Activated naive CD4-positive, alpha-beta T cell treated with anti-CD3 and anti-CD28 coated beads, Interleukin-2, amount 10 ng/mL, durations not matched to agents 7 days and 5 days (primary cell): ENCODE results near the gene TBC1D22A.
"Not testable (repeated sequence)": the region's sequence is repeated elsewhere in the genome, so short reads cannot be mapped to it uniquely, and the experiment has no call there.

Experiments
- CTCF ChIA-PET: fragments of 350-600 bp; sonication (Branson Sonifier 250); formaldehyde crosslinking; loops from one replicate; lab custom pipeline; 2021; ENCODE audit warnings: antibody characterized with exemption; lab: Charles Lee
- DNase-seq: peaks from one replicate; pipeline ENCODE4 v3.0.0-alpha.2; 2020
- H3K27ac Mint-ChIP-seq: one replicate; pipeline ENCODE4 v1.8.0; 2021; ENCODE audit warnings: mild to moderate bottlenecking, moderate library complexity, mixed read lengths
- H3K27me3 Mint-ChIP-seq: one replicate; pipeline ENCODE4 v1.8.0; 2021; ENCODE audit warnings: mild to moderate bottlenecking, mixed read lengths
- H3K36me3 Mint-ChIP-seq: one replicate; pipeline ENCODE4 v1.8.0; 2021; ENCODE audit warnings: mixed read lengths
- H3K4me1 Mint-ChIP-seq: one replicate; pipeline ENCODE4 v1.8.0; 2021; ENCODE audit warnings: mixed read lengths
- H3K4me3 Mint-ChIP-seq: one replicate; pipeline ENCODE4 v1.8.0; 2021; ENCODE audit warnings: mild to moderate bottlenecking, moderate library complexity, mixed read lengths
- H3K9me3 Mint-ChIP-seq: one replicate; pipeline ENCODE4 v1.8.0; 2021; ENCODE audit warnings: mixed read lengths

TBC1D22A gene

DNA sequence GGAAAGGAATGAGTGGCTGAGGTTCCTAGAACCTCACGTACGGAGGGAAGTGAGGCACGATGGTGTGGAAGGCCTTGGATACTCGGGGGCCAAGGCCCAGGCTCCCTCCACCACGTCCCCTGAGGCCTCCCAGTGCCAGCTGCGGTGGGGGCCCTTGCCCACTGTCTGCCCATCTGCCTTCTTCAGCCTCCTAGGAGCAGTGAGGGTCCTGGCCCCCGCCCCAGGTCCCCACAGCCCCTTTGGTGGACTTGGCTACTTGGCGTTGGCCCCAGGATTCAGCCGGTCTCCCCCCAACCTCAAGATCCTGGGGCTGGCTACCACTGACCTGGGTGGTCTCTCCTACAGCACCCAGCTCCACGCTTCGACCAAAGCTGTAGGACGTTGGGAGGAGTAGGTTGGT is 373.6 kb downstream of the TBC1D22A start:
- no peak overlapping the region for H3K27ac Mint-ChIP-seq
- no peaks in the 10 kb centered on the region for H3K27me3 Mint-ChIP-seq
- no peaks in the 10 kb centered on the region for H3K36me3 Mint-ChIP-seq
- no peaks in the 10 kb centered on the region for H3K4me1 Mint-ChIP-seq
- no peak for DNase-seq
- H3K9me3 Mint-ChIP-seq, result no peaks in the 10 kb centered on the region
- CTCF ChIA-PET, result no interaction called here
- H3K4me3 Mint-ChIP-seq, result no peak overlapping the region

DNA sequence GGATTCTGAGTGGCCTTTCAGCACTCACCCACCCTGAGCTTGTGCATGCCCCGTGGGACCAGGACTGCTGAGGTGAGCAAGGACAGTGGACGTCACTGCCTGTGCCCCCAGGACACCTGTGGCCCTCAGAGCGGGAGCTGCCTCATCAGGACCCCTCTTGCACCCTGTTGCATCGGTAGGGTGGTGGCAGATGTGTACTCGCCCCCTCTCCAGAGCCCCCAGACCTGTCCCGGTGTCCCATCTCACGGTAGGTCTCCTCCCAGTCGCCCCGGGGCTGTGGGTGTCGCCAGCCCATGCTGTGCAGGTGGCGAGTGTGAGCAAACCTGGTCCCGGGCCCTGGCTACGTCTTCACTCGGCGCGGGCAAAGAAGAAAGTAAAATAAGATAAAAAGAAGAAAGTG is 374.2 kb downstream of the TBC1D22A start:
- no peak overlapping the region for H3K27ac Mint-ChIP-seq
- no peaks in the 10 kb centered on the region for H3K27me3 Mint-ChIP-seq
- H3K4me1 Mint-ChIP-seq, result no peaks in the 10 kb centered on the region
- peaks cover 1% of the 10 kb centered on the region for H3K36me3 Mint-ChIP-seq
- no peaks in the 10 kb centered on the region for H3K9me3 Mint-ChIP-seq
- H3K4me3 Mint-ChIP-seq, result no peak overlapping the region
- CTCF ChIA-PET, result no interaction called here
- DNase-seq, result no peak

DNA sequence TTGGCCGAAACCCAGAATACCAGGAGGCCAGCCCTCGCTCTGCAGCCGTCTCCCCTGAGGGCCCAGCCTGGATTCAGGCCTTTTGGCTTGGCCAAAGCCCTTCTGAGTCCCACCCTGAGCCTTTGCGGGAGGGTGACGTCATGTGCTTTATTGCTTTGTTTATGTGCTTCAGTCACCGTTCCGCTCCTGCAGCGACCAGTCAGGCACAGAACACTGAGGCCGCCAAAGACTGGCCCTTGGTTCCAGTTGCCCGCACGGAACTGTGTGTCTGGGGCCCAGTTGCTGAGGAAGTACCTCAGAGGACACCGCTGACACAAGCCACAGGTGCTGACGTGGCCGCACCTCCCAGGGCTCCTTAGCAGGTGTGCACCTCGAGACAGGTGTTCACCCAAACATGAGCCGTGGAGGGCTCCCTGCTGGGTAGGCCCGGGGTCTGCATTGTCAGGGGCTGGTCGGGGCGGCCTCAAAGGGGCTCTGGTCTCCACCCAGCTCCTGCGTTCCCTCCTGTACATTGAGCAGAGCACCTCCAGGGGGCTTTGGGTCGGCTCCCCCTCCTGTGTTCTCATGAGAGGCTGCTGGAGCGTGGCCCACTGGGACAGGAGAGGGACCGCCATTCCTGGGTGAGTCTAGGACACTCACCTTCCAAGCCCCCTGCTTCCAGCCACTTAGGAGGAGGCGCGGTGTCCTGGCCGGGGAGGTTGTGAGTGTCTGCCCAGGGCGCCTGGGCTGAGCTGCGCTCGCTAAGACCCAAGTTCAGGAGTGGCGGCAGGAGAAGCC is 376.8 kb downstream of the TBC1D22A start:
- H3K27me3 Mint-ChIP-seq, result no peaks in the 10 kb centered on the region
- no peaks in the 10 kb centered on the region for H3K4me1 Mint-ChIP-seq
- H3K4me3 Mint-ChIP-seq, result no peak overlapping the region
- no peak for DNase-seq
- no peaks in the 10 kb centered on the region for H3K9me3 Mint-ChIP-seq
- CTCF ChIA-PET, result no interaction called here
- H3K27ac Mint-ChIP-seq, result no peak overlapping the region
- peaks cover 1% of the 10 kb centered on the region for H3K36me3 Mint-ChIP-seq

DNA sequence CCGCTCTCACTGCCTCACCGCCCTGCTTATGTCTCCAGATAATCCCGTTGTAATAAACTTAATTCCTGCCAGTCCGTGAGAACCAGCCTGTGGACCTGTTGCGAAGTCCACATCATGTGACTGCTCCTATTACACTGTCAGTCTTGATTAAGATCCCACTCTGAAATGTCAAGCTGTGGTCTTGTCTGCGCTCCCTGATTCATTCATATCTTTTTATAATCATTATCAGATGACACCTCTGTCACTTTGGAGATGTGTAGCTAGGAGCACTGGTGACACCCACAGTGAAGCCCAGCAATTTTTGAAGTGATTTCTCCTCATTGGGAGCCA is 377.3 kb downstream of the TBC1D22A start:
- H3K27ac Mint-ChIP-seq, result no peak overlapping the region
- no peak for DNase-seq
- H3K4me1 Mint-ChIP-seq, result no peaks in the 10 kb centered on the region

DNA sequence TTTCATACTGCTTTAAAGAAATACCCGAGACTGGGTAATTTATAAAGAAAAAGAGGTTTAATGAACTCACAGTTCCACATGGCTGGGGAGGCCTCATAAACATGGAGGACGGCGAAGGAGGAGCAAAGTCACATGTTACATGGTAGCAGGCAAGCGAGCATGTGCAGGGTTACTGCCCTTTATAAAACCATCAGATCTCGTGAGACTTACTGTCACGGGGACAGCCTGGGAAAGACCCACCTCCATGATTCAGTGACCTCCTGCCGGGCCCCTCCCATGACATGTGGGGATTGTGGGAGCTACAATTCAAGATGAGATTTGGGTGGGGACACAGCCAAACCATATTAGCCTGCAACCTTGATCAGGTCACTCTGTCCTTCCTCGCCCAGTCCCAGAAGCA is 378.5 kb downstream of the TBC1D22A start:
- H3K36me3 Mint-ChIP-seq, H3K27me3 Mint-ChIP-seq, H3K27ac Mint-ChIP-seq, H3K9me3 Mint-ChIP-seq, H3K4me3 Mint-ChIP-seq, DNase-seq, CTCF ChIA-PET, H3K4me1 Mint-ChIP-seq: not testable (repeated sequence)

More for the DNA sequence above, 377.3 kb downstream of the TBC1D22A start:
- Mint-ChIP-seq H3K36me3 (peaks cover 1% of the 10 kb centered on the region), H3K9me3 (no peaks in the 10 kb centered on the region), H3K4me3 (no peak overlapping the region), H3K27me3 (no peaks in the 10 kb centered on the region)
- CTCF ChIA-PET, result no interaction called here

DNA sequence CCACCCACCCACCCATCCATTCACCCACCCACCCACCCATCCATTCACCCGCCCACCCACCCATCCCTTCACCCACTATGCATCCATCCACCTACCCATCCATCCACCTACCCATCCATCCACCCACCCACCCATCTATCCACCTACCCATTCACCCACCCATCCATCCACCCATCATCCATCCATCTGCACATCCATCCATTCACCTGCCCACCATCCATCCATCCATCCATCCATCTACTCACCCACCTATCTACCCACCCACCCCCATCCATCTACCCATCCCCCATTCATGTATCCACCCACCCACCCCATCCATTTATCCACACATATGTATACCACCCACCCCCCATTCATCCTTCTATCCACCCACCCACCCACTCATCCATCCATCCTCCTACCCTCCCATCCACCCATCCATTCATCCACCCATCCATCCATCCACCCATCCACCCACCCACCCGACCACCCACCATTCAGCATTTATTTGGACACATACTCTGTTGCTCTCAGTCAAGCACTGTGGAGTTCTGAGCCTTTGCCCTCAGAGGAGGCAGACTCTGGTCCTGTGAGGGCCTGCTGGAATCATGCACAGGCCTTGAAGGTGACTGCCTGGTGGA is 380.1 kb downstream of the TBC1D22A start:
- Mint-ChIP-seq H3K9me3 (no peaks in the 10 kb centered on the region), H3K4me1 (no peaks in the 10 kb centered on the region), H3K27me3 (no peaks in the 10 kb centered on the region), H3K36me3 (peaks cover 1% of the 10 kb centered on the region), H3K4me3 (no peak overlapping the region), H3K27ac (no peak overlapping the region)
- CTCF ChIA-PET, result no interaction called here
- DNase-seq, result no peak

DNA sequence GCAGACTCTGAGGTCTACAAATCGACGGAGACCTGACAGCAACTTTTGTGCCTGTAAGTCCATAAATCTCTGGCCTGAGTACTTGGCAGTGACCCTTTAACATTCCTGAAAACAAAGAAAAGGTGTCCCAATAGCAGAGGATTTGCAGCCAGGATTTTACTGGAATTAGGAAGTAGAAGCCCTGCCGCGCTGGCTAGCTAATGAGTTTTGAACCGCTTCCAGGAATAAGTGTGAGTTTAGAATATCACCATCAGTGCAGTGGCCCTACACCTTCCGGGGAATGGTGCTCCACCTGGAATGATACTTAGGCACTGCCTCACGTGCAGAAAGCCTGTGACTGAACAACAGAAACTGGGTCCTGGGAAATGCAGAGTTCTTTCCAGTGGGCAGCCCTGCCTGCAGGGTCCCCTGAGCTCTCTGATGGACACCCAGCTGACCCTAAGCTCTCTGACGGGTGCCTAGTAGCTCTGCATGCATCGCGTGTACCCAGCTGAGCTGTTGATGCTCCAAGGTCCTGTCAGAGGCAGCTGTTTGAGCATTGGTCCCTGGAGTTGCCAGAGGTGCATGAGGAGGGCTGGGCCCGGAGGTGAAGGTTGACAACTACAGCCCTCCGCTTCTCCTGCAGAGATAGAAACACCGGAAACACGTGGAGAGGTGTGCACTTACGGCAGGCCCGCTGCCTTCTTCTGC is 380.9 kb downstream of the TBC1D22A start:
- CTCF ChIA-PET, result no interaction called here
- no peaks in the 10 kb centered on the region for H3K4me1 Mint-ChIP-seq
- H3K27me3 Mint-ChIP-seq, result no peaks in the 10 kb centered on the region
- no peak for DNase-seq
- no peaks in the 10 kb centered on the region for H3K9me3 Mint-ChIP-seq
- no peak overlapping the region for H3K27ac Mint-ChIP-seq
- H3K36me3 Mint-ChIP-seq, result peaks cover 1% of the 10 kb centered on the region
- H3K4me3 Mint-ChIP-seq, result no peak overlapping the region

DNA sequence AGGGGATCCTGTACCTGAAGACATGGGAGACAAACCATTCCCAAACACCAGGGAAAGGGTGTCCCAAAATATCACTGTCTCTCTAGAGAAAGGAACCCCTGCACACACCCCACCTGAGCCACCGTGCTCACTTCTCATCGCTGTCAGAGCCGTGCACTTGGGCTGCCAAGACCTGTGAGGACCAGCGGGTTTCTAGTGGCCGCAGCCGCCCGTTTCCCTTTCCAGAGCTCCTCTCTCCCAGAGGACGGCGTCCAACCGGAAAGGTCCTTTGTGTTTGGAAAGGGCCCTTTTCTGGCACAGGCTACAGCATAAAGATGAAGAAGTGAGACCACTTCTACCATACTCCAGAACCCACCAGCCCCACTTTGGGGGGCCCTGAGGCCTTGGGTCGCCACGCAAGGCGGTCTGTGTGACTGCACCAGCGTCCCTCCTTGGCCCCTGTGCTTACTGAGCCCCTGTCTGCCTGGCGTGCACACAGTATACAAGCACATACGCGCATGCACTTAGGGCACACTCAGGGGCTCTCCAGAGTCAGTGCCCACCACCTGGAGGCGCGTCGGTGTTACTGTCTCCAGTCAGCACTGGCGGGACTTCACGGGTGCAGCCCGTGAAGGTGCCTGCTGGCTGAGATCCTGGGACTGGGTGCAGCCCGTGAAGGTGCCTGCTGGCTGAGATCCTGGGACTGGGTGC is 381.8 kb downstream of the TBC1D22A start:
- Mint-ChIP-seq H3K9me3 (no peaks in the 10 kb centered on the region), H3K27me3 (no peaks in the 10 kb centered on the region), H3K27ac (no peak overlapping the region), H3K4me3 (no peak overlapping the region), H3K4me1 (no peaks in the 10 kb centered on the region), H3K36me3 (peaks cover 1% of the 10 kb centered on the region)
- CTCF ChIA-PET, result no interaction called here
- DNase-seq, result no peak

DNA sequence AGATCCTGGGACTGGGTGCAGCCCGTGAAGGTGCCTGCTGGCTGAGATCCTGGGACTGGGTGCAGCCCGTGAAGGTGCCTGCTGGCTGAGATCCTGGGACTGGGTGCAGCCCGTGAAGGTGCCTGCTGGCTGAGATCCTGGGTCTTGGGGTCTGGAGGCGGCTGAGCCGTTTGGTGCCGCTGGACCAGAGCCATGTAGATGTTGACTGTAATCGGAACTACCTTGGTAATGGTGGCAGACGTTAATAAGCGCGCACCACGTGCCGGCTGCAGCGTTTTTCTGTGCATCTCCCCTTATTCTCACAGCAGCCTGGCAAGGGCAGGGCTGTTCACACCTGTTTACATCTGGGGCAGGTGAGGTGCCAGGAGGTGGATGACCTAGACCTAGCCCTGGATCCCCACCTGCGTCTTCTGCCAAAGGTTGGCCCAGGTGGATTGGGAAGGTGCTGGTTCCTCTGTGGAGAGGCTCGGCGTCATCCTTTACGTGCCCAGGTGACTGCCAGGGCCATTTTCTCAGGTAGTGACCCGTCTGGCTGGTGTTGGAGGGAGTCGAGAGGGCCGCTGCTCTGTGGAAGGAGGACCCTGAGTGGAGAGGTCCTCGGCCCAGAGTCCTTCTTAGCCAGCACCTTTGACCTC is 382.5 kb downstream of the TBC1D22A start:
- Mint-ChIP-seq H3K9me3 (no peaks in the 10 kb centered on the region), H3K36me3 (peaks cover 1% of the 10 kb centered on the region), H3K27ac (no peak overlapping the region), H3K4me3 (no peak overlapping the region), H3K4me1 (no peaks in the 10 kb centered on the region), H3K27me3 (no peaks in the 10 kb centered on the region)
- CTCF ChIA-PET, result no interaction called here
- no peak for DNase-seq

DNA sequence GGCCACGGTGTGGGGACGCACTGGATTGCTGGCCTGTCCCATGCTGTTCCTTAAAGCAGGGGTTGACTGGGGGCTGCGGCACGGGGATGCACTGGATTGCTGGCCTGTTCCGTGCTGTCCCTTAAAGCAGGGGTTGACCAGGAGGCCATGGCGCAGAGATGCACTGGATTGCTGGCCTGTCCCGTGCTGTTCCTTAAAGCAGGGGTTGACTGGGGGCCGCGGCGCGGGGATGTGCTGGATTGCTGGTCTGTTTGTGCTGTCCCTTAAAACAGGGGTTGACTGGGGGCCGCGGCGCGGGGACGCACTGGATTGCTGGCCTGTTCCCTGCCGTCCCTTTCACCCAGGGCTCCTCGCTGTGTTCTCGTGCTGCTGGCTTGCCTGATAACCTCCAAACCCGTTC is 383.4 kb downstream of the TBC1D22A start:
- no peaks in the 10 kb centered on the region for H3K27me3 Mint-ChIP-seq
- no peaks in the 10 kb centered on the region for H3K4me1 Mint-ChIP-seq
- CTCF ChIA-PET, result no interaction called here
- H3K27ac Mint-ChIP-seq, result no peak overlapping the region
- H3K36me3 Mint-ChIP-seq, result peaks cover 1% of the 10 kb centered on the region
- no peak overlapping the region for H3K4me3 Mint-ChIP-seq
- no peaks in the 10 kb centered on the region for H3K9me3 Mint-ChIP-seq
- no peak for DNase-seq

DNA sequence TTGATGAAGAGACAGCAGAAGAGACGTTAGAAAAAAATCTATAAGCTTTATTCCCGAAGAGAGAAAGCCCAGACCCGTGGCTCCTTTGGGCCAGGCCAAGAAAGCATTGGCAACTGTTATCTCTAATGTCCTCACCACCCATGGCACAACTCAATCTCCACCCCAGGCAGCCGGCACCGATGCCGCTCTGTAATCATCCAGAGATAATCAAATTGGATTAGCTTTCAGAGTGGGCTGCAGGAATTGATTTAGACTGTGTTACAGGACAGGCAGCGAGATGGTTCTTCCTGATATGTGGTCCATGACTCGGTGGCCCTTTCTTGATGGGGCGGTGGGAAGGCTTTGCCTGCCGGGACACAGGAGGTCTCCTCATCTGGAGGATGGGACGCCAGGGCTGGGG is 383.9 kb downstream of the TBC1D22A start:
- Mint-ChIP-seq H3K4me3 (no peak overlapping the region), H3K4me1 (no peaks in the 10 kb centered on the region), H3K27ac (no peak overlapping the region), H3K9me3 (no peaks in the 10 kb centered on the region), H3K36me3 (peaks cover 1% of the 10 kb centered on the region), H3K27me3 (no peaks in the 10 kb centered on the region)
- CTCF ChIA-PET, result no interaction called here
- DNase-seq, result no peak

DNA sequence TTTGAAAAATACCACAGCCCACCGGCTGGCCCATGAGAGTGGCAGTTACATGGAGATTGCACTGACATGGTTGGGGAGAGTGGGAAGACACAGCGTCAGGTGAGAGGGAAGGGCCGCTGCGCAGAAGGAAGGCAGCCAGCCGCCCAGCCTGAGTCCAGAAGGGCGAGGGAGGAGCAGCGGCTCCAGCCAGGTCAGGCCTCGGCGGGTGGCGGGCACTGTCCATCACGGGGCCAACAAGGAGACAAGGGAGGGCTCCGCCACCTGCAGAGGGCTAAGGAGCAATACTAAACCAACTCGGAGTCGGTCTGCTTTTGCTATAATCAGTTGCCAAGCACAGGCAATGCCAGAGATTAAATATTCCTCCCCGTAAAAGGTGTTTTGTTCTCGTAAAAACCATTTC is 384.5 kb downstream of the TBC1D22A start:
- CTCF ChIA-PET, result no interaction called here
- Mint-ChIP-seq H3K9me3 (no peaks in the 10 kb centered on the region), H3K27ac (no peak overlapping the region), H3K27me3 (no peaks in the 10 kb centered on the region), H3K4me3 (no peak overlapping the region), H3K36me3 (no peaks in the 10 kb centered on the region), H3K4me1 (no peaks in the 10 kb centered on the region)
- DNase-seq, result no peak

DNA sequence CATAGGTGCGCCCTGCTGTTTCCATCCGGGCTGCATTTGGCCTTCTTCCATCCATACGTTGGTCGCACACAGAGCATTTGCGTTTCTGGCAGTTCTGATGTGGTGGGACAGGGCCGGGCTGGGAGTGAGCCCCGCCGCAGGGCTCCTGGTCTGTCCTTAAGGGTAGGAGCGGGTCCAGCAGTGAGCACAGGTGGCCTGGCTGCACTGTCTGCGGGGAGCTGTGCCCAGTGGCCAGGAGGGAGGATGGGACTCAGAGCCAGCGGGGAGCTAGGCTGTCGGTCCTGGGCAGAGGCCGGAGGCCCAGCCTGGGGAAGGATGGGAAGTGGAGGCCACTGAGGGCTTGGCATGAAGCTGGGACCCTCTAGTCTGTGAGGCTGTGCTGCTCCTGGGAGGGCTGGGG is 385.1 kb downstream of the TBC1D22A start:
- no peak for DNase-seq
- Mint-ChIP-seq H3K36me3 (no peaks in the 10 kb centered on the region), H3K27ac (no peak overlapping the region), H3K27me3 (no peaks in the 10 kb centered on the region), H3K4me1 (no peaks in the 10 kb centered on the region), H3K4me3 (no peak overlapping the region), H3K9me3 (no peaks in the 10 kb centered on the region)
- CTCF ChIA-PET, result no interaction called here

DNA sequence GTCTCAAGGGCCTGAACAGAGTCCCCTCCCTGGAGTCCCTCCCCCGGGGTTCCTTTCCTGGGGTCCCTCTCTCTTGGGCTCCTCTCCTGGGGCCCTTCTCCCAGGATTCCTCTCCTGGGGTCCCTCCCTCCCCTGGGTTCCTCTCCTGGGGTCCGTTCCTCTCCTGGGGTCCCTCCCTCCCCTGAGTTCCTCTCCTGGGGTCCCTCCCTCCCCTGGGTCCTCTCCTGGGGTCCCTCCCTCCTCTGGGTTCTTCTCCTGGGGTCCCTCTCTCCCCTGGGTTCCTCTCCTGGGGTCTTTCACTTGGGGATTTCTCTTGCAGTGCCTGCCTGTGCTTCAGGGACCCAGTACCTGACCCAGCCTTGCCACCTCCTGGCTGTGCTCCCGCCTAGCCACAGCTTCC is 386.1 kb downstream of the TBC1D22A start:
- Mint-ChIP-seq H3K27ac (no peak overlapping the region), H3K9me3 (no peaks in the 10 kb centered on the region), H3K27me3 (no peaks in the 10 kb centered on the region), H3K4me3 (no peak overlapping the region), H3K36me3 (no peaks in the 10 kb centered on the region), H3K4me1 (no peaks in the 10 kb centered on the region)
- CTCF ChIA-PET, result interaction anchor here (0.6 kb wide), 1 partner anchor 606 kb away, joined by 3 read pairs; no protein-coding TSS in a partner anchor
- no peak for DNase-seq
